OCI-LY1 (cell line): ENCODE results near the gene ZDHHC14.

Experiments
- CTCF ChIP-seq: fragments of 200-600 bp; sonication (generic), shearing (Covaris generic); IDR thresholded peaks from 2 replicates; pipeline ENCODE4 v1.5.1; 2017; ENCODE audit warnings: mild to moderate bottlenecking, antibody characterized with exemption, low read length, moderate library complexity, mixed read lengths
- EZH2 ChIP-seq: fragments of 200-600 bp; sonication (generic), shearing (Covaris generic); IDR thresholded peaks from 2 replicates; pipeline ENCODE4 v1.8.0; 2017; ENCODE audit warnings: borderline replicate concordance, mixed run types, mild to moderate bottlenecking, antibody characterized with exemption, low read length, moderate library complexity, mixed read lengths

DNA sequence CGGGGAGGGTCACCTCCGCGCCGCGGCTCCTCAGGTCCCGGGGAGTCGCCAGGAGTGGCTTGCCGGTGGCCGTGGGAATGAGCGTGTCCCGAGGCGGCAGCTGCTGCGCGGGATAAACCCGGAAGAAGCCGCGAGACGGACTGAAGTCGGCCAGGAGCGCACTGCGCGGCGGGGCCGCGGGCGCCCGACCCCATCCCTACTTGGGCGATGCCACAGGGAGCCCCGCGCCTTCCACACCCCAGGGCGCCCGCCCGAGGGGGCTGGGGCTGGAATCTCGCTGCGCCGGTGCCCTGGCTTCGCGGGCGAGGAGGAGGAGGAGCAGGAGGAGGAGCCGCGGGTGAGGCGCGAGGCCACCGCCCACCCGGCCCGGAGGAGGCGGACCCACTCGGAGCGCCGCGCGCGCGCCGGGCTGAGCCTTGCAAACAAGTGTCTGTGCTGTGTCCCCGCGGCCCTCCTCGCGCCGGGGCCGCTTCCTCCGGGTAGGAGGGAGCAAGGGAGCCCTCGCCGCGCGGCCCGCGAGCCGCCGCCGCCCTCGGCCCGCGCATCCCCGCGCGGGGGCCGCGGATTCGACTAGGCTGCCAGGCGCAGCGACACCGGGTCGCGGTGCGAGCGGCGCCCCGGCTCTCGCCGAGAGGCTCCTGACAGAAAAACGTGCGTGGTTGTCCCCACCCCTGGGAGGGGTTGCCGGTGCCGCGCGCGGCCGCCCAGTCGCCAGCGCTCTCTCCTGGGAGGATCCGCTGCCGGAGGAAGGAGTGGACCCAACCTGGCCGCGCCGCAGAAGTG, at the start of gene ZDHHC14:
- no peak for TF ChIP-seq CTCF
- TF ChIP-seq EZH2 = no peak
